GM18951 (cell line): ENCODE data around the gene LRRFIP2.

Source experiments
- POLR2A ChIP-seq: IDR thresholded peaks from 4 replicates; pipeline ENCODE4 v1.6.1; 2011; ENCODE audit warnings: mild to moderate bottlenecking; ENCODE audit not compliant: insufficient read length, insufficient read depth; ENCODE audit errors: extremely low read depth
- in situ Hi-C: fragments of 300-500 bp; cut with MboI; formaldehyde crosslinking; loops from one replicate; pipeline ENCODE4 v1.12.0; 2022; ENCODE audit warnings: low sequenced_read_pairs, mixed read lengths, inconsistent platforms; ENCODE audit not compliant: unreplicated experiment

Gene LRRFIP2

GRCh38 chr3:37173806-37174205 is 576 bp downstream of the LRRFIP2 start:
- in situ Hi-C loops, result no loop called here
- TF ChIP-seq POLR2A, result no peak

GRCh38 chr3:37171144-37171543 is 3.2 kb downstream of the LRRFIP2 start:
- no peak for TF ChIP-seq POLR2A
- in situ Hi-C loops, result no loop called here

- no peak for TF ChIP-seq POLR2A
- in situ Hi-C loops, result no loop called here
Measured at GRCh38 chr3:37170513-37170912, 3.9 kb downstream of the LRRFIP2 start.

- in situ Hi-C loops, result no loop called here
- no peak for TF ChIP-seq POLR2A
Measured at GRCh38 chr3:37170060-37170459, 4.3 kb downstream of the LRRFIP2 start.

- no peak for TF ChIP-seq POLR2A
- in situ Hi-C loops, result no loop called here
Measured at GRCh38 chr3:37168896-37169295, 5.5 kb downstream of the LRRFIP2 start.

GRCh38 chr3:37163262-37164015 is 10.9 kb downstream of the LRRFIP2 start:
- in situ Hi-C loops, result no loop called here
- TF ChIP-seq POLR2A, result no peak

GRCh38 chr3:37162501-37163245 is 11.7 kb downstream of the LRRFIP2 start:
- in situ Hi-C loops, result no loop called here
- no peak for TF ChIP-seq POLR2A

- in situ Hi-C loops, result no loop called here
Measured at GRCh38 chr3:37161351-37161750, 13.0 kb downstream of the LRRFIP2 start.

GRCh38 chr3:37155782-37156181 is 18.6 kb downstream of the LRRFIP2 start:
- in situ Hi-C loops, result no loop called here
- no peak for TF ChIP-seq POLR2A

More at GRCh38 chr3:37161351-37161750, 13.0 kb downstream of the LRRFIP2 start:
- no peak for TF ChIP-seq POLR2A

GRCh38 chr3:37154668-37155314 is 19.6 kb downstream of the LRRFIP2 start:
- in situ Hi-C loops, result no loop called here
- TF ChIP-seq POLR2A, result no peak

GRCh38 chr3:37150621-37151020 is 23.8 kb downstream of the LRRFIP2 start:
- no peak for TF ChIP-seq POLR2A
- in situ Hi-C loops, result no loop called here

GRCh38 chr3:37149257-37149656 is 25.1 kb downstream of the LRRFIP2 start:
- TF ChIP-seq POLR2A, result no peak
- in situ Hi-C loops, result no loop called here

GRCh38 chr3:37148208-37148607 is 26.2 kb downstream of the LRRFIP2 start:
- TF ChIP-seq POLR2A, result no peak
- in situ Hi-C loops, result no loop called here
